GM23338 (cell line): Measurements from ENCODE around the gene RXRA. TPM values are rescaled to one million over a fixed set of nuclear protein-coding genes. Genes with fewer than 3 reads are reported as not detected.

ENCODE experiments used
- ATAC-seq: fragments of 200-7000 bp; cut with Tn5 transposase; 3 replicates; pipeline ENCODE4 v1.9.1; 2020
- DNase-seq: peaks from one replicate; pipeline ENCODE4 v3.0.0-alpha.2; 2015; ENCODE audit warnings: low spot score
- H2AFZ ChIP-seq: fragments of 200-600 bp; sonication (generic); 2 replicates; pipeline ENCODE4 v1.8.0; 2016; ENCODE audit warnings: antibody characterized with exemption, mild to moderate bottlenecking, moderate library complexity
- H3F3A ChIP-seq: fragments of 200-600 bp; sonication (generic); replicated peaks from 2 replicates; pipeline ENCODE4 v1.8.0; 2017; ENCODE audit warnings: antibody characterized with exemption, mixed run types, low read depth
- H3K27ac ChIP-seq: fragments of 200-600 bp; sonication (generic); 2 replicates; pipeline ENCODE4 v1.6.1; 2016; ENCODE audit warnings: low read depth
- H3K27me3 ChIP-seq: fragments of 200-600 bp; sonication (generic); 2 replicates; pipeline ENCODE4 v1.8.0; 2016; ENCODE audit warnings: mild to moderate bottlenecking, mixed run types, moderate library complexity; ENCODE audit not compliant: insufficient read depth
- H3K36me3 ChIP-seq: fragments of 200-600 bp; sonication (generic); 2 replicates; pipeline ENCODE4 v1.8.0; 2016; ENCODE audit warnings: mild to moderate bottlenecking; ENCODE audit not compliant: insufficient read depth
- H3K4me1 ChIP-seq: fragments of 200-600 bp; sonication (generic); 2 replicates; pipeline ENCODE4 v1.8.0; 2016; ENCODE audit warnings: mild to moderate bottlenecking, moderate library complexity; ENCODE audit not compliant: insufficient read depth
- H3K4me2 ChIP-seq: fragments of 200-600 bp; sonication (generic); 2 replicates; pipeline ENCODE4 v1.7.1; 2017; ENCODE audit warnings: mixed run types
- H3K4me3 ChIP-seq: fragments of 200-600 bp; sonication (generic); 2 replicates; pipeline ENCODE4 v1.6.1; 2016; ENCODE audit warnings: mixed run types
- H3K79me2 ChIP-seq: fragments of 200-600 bp; sonication (generic); replicated peaks from 2 replicates; pipeline ENCODE4 v1.8.0; 2017; ENCODE audit warnings: mild to moderate bottlenecking; ENCODE audit not compliant: insufficient read depth
- H3K9me2 ChIP-seq: fragments of 200-600 bp; sonication (generic); 2 replicates; pipeline ENCODE4 v1.8.0; 2017; ENCODE audit not compliant: insufficient read depth
- H4K20me1 ChIP-seq: fragments of 200-600 bp; sonication (generic); replicated peaks from 2 replicates; pipeline ENCODE4 v1.8.0; 2017; ENCODE audit warnings: mild to moderate bottlenecking; ENCODE audit not compliant: insufficient read depth
- H3K27ac Mint-ChIP-seq: 2 replicates; pipeline ENCODE4 v1.8.0; 2020; ENCODE audit warnings: inconsistent platforms, mild to moderate bottlenecking, moderate library complexity, mixed read lengths
- H3K27me3 Mint-ChIP-seq: 3 replicates; pipeline ENCODE4 v1.8.0; 2022; ENCODE audit warnings: low read depth, mild to moderate bottlenecking, moderate library complexity, mixed read lengths, inconsistent platforms; ENCODE audit not compliant: insufficient read depth, poor library complexity
- H3K36me3 Mint-ChIP-seq: 3 replicates; pipeline ENCODE4 v1.8.0; 2021; ENCODE audit warnings: low read depth, mild to moderate bottlenecking, inconsistent platforms, moderate library complexity, mixed read lengths
- H3K4me1 Mint-ChIP-seq: 3 replicates; pipeline ENCODE4 v1.8.0; 2020; ENCODE audit warnings: mild to moderate bottlenecking, inconsistent platforms, mixed read lengths
- H3K4me3 Mint-ChIP-seq: 3 replicates; pipeline ENCODE4 v1.8.0; 2021; ENCODE audit warnings: moderate library complexity, mild to moderate bottlenecking, inconsistent platforms, mixed read lengths
- H3K9me3 Mint-ChIP-seq: 3 replicates; pipeline ENCODE4 v1.8.0; 2020; ENCODE audit warnings: moderate library complexity, mild to moderate bottlenecking, inconsistent platforms, mixed read lengths
- STAT1 ChIP-seq: IDR thresholded peaks from one replicate; pipeline ENCODE4 v1.6.1; 2016; ENCODE audit warnings: antibody characterized with exemption; ENCODE audit not compliant: unreplicated experiment
- ZNF114 ChIP-seq: fragments of 250-450 bp; sonication (Bioruptor Pico); IDR thresholded peaks from 2 replicates; pipeline ENCODE4 v1.5.0; 2020; ENCODE audit warnings: mild to moderate bottlenecking, moderate library complexity
- ZNF331 ChIP-seq: fragments of 250-450 bp; sonication (Bioruptor Pico); IDR thresholded peaks from 2 replicates; pipeline ENCODE4 v1.5.0; 2020; ENCODE audit warnings: low read depth, mild to moderate bottlenecking, moderate library complexity
- polyA plus RNA-seq: library from polyadenylated mRNA; unstranded; fragments of >200 nt; fragmentation: Nextera tagmentation; extraction: Ambion mirVana; gene quantifications from 2 replicates; pipeline ENCODE4 v1.2.1, GENCODE V29; 2016
- total RNA-seq: library from RNA; depleted of rRNA; stranded (reverse); fragments of >200 nt; shearing (Covaris generic); gene quantifications from 2 replicates; pipeline ENCODE4 v1.2.3, GENCODE V29; 2014
- TF ChIP-seq, protein P1 (sequence below): IDR thresholded peaks from one replicate; pipeline ENCODE4 v1.6.1; 2018; ENCODE audit warnings: antibody characterized with exemption; ENCODE audit not compliant: unreplicated experiment
- TF ChIP-seq, protein P2 (sequence below): IDR thresholded peaks from 2 replicates; pipeline ENCODE4 v1.6.1; 2016; ENCODE audit warnings: antibody characterized with exemption
- TF ChIP-seq, protein P3 (sequence below): fragments of 250-450 bp; sonication (Bioruptor Pico); IDR thresholded peaks from 2 replicates; pipeline ENCODE4 v1.5.0; 2020; ENCODE audit warnings: mild to moderate bottlenecking, moderate library complexity

RXRA gene
- total and polyA plus RNA-seq, 2 experiments from 2014 or later, result 4.9 to 17.9 TPM

DNA sequence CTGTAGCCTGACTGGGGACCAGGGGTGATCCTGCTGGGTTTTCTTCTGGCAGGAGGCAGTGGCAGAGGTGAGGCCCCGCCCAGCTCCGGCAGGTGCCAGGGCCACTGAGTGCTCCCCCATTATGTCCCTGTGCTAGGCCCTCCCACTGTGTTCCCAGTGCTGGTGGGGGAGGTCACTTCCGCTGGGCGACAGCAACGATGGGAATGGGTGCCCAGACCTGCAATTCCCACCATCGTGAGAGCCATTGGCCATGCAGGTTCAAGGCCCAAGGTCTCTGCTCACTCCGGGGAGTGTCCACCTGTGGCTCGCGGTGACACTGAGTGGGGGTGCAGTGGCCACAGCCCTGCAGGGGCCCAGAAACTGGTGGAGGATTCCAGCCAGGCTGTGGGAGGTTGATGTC is 98.6 kb downstream of the RXRA start:
- Histone ChIP-seq H2AFZ (no peak overlapping the region), H3K9me2 (no peaks in the 10 kb centered on the region), H3K4me1 (no peaks in the 10 kb centered on the region), H3F3A (no peaks in the 10 kb centered on the region), H4K20me1 (no peaks in the 10 kb centered on the region; the same call in 1 of the 2 replicates), H3K27ac (no peak overlapping the region), H3K27me3 (no peaks in the 10 kb centered on the region), H3K36me3 (no peaks in the 10 kb centered on the region), H3K4me3 (no peak overlapping the region), H3K4me2 (no peak overlapping the region), H3K79me2 (no peaks in the 10 kb centered on the region)
- Mint-ChIP-seq H3K4me1 (no peaks in the 10 kb centered on the region), H3K36me3 (peaks cover 7% of the 10 kb centered on the region; the same call in 1 of the 3 replicates), H3K9me3 (no peaks in the 10 kb centered on the region), H3K27ac (no peak overlapping the region), H3K4me3 (no peak overlapping the region), H3K27me3 (no peaks in the 10 kb centered on the region)
- no peak for TF ChIP-seq STAT1
- TF ChIP-seq ZNF331 (CRISPR knock-in tag), result no peak
- TF ChIP-seq, protein P1, sequence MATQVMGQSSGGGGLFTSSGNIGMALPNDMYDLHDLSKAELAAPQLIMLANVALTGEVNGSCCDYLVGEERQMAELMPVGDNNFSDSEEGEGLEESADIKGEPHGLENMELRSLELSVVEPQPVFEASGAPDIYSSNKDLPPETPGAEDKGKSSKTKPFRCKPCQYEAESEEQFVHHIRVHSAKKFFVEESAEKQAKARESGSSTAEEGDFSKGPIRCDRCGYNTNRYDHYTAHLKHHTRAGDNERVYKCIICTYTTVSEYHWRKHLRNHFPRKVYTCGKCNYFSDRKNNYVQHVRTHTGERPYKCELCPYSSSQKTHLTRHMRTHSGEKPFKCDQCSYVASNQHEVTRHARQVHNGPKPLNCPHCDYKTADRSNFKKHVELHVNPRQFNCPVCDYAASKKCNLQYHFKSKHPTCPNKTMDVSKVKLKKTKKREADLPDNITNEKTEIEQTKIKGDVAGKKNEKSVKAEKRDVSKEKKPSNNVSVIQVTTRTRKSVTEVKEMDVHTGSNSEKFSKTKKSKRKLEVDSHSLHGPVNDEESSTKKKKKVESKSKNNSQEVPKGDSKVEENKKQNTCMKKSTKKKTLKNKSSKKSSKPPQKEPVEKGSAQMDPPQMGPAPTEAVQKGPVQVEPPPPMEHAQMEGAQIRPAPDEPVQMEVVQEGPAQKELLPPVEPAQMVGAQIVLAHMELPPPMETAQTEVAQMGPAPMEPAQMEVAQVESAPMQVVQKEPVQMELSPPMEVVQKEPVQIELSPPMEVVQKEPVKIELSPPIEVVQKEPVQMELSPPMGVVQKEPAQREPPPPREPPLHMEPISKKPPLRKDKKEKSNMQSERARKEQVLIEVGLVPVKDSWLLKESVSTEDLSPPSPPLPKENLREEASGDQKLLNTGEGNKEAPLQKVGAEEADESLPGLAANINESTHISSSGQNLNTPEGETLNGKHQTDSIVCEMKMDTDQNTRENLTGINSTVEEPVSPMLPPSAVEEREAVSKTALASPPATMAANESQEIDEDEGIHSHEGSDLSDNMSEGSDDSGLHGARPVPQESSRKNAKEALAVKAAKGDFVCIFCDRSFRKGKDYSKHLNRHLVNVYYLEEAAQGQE, result no peak
- TF ChIP-seq, protein P2, sequence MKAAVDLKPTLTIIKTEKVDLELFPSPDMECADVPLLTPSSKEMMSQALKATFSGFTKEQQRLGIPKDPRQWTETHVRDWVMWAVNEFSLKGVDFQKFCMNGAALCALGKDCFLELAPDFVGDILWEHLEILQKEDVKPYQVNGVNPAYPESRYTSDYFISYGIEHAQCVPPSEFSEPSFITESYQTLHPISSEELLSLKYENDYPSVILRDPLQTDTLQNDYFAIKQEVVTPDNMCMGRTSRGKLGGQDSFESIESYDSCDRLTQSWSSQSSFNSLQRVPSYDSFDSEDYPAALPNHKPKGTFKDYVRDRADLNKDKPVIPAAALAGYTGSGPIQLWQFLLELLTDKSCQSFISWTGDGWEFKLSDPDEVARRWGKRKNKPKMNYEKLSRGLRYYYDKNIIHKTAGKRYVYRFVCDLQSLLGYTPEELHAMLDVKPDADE, result no peak
- no peak for TF ChIP-seq ZNF114
- TF ChIP-seq, protein P3, sequence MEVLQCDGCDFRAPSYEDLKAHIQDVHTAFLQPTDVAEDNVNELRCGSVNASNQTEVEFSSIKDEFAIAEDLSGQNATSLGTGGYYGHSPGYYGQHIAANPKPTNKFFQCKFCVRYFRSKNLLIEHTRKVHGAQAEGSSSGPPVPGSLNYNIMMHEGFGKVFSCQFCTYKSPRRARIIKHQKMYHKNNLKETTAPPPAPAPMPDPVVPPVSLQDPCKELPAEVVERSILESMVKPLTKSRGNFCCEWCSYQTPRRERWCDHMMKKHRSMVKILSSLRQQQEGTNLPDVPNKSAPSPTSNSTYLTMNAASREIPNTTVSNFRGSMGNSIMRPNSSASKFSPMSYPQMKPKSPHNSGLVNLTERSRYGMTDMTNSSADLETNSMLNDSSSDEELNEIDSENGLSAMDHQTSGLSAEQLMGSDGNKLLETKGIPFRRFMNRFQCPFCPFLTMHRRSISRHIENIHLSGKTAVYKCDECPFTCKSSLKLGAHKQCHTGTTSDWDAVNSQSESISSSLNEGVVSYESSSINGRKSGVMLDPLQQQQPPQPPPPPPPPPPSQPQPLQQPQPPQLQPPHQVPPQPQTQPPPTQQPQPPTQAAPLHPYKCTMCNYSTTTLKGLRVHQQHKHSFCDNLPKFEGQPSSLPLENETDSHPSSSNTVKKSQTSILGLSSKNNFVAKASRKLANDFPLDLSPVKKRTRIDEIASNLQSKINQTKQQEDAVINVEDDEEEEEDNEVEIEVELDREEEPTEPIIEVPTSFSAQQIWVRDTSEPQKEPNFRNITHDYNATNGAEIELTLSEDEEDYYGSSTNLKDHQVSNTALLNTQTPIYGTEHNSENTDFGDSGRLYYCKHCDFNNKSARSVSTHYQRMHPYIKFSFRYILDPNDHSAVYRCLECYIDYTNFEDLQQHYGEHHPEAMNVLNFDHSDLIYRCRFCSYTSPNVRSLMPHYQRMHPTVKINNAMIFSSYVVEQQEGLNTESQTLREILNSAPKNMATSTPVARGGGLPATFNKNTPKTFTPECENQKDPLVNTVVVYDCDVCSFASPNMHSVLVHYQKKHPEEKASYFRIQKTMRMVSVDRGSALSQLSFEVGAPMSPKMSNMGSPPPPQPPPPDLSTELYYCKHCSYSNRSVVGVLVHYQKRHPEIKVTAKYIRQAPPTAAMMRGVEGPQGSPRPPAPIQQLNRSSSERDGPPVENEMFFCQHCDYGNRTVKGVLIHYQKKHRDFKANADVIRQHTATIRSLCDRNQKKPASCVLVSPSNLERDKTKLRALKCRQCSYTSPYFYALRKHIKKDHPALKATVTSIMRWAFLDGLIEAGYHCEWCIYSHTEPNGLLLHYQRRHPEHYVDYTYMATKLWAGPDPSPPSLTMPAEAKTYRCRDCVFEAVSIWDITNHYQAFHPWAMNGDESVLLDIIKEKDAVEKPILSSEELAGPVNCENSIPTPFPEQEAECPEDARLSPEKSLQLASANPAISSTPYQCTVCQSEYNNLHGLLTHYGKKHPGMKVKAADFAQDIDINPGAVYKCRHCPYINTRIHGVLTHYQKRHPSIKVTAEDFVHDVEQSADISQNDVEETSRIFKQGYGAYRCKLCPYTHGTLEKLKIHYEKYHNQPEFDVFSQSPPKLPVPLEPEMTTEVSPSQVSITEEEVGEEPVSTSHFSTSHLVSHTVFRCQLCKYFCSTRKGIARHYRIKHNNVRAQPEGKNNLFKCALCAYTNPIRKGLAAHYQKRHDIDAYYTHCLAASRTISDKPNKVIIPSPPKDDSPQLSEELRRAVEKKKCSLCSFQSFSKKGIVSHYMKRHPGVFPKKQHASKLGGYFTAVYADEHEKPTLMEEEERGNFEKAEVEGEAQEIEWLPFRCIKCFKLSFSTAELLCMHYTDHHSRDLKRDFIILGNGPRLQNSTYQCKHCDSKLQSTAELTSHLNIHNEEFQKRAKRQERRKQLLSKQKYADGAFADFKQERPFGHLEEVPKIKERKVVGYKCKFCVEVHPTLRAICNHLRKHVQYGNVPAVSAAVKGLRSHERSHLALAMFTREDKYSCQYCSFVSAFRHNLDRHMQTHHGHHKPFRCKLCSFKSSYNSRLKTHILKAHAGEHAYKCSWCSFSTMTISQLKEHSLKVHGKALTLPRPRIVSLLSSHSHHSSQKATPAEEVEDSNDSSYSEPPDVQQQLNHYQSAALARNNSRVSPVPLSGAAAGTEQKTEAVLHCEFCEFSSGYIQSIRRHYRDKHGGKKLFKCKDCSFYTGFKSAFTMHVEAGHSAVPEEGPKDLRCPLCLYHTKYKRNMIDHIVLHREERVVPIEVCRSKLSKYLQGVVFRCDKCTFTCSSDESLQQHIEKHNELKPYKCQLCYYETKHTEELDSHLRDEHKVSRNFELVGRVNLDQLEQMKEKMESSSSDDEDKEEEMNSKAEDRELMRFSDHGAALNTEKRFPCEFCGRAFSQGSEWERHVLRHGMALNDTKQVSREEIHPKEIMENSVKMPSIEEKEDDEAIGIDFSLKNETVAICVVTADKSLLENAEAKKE (CRISPR knock-in tag), result no peak
- DNase-seq (no peak), ATAC-seq (no peak)
